DND-41 (cell line): ENCODE results near the gene UNC45B.

Source experiments
- CTCF ChIP-seq: IDR thresholded peaks from 2 replicates; pipeline ENCODE4 v1.5.1; 2012; ENCODE audit warnings: borderline replicate concordance, low read length, moderate library complexity, mild to moderate bottlenecking; ENCODE audit not compliant: poor library complexity, severe bottlenecking; ENCODE audit errors: extremely low read depth
- EZH2 ChIP-seq: IDR thresholded peaks from 3 replicates; pipeline ENCODE4 v1.6.1; 2012; ENCODE audit warnings: borderline replicate concordance, low read depth, mild to moderate bottlenecking, moderate library complexity, low read length, inconsistent platforms; ENCODE audit not compliant: severe bottlenecking

GRCh38 chr17:35162755-35163154 is 15.1 kb downstream of the UNC45B start:
- TF ChIP-seq CTCF (no peak), EZH2 (no peak)
